Skeletal muscle cell (primary cell): ENCODE data around the gene ZNF511.

ENCODE experiments used
- DNase-seq: peaks from one replicate; pipeline ENCODE4 v3.0.0-alpha.2; 2010; ENCODE audit warnings: low read depth
- H3K4me3 ChIP-seq: 2 replicates; pipeline ENCODE4 v1.5.1; 2011; ENCODE audit warnings: low read depth, mild to moderate bottlenecking, control low read depth, low read length, moderate library complexity

Gene ZNF511

GRCh38 chr10:133347710-133348517 is 39.2 kb downstream of the ZNF511 start:
- DNase-seq = no peak
- H3K4me3 ChIP-seq = no peak overlapping the region

- no peak for DNase-seq
- H3K4me3 ChIP-seq = no peak overlapping the region
Observed at GRCh38 chr10:133349160-133349568, 40.5 kb downstream of the ZNF511 start.

GRCh38 chr10:133349577-133350011 is 40.9 kb downstream of the ZNF511 start:
- no peak overlapping the region for H3K4me3 ChIP-seq
- no peak for DNase-seq

GRCh38 chr10:133350283-133350949 is 41.7 kb downstream of the ZNF511 start:
- no peak overlapping the region for H3K4me3 ChIP-seq
- DNase-seq = no peak

- no peak overlapping the region for H3K4me3 ChIP-seq
- no peak for DNase-seq
Observed at GRCh38 chr10:133350950-133351329, 42.2 kb downstream of the ZNF511 start.

GRCh38 chr10:133351408-133352318 is 42.9 kb downstream of the ZNF511 start:
- no peak for DNase-seq
- H3K4me3 ChIP-seq = no peak overlapping the region

- DNase-seq = no peak
- H3K4me3 ChIP-seq = no peak overlapping the region
Observed at GRCh38 chr10:133353202-133353959, 44.7 kb downstream of the ZNF511 start.

- H3K4me3 ChIP-seq = no peak overlapping the region
- DNase-seq = no peak
Observed at GRCh38 chr10:133353988-133354605, 45.4 kb downstream of the ZNF511 start.

- no peak for DNase-seq
Observed at GRCh38 chr10:133354672-133355240, 46.0 kb downstream of the ZNF511 start.

GRCh38 chr10:133355266-133355665 is 46.6 kb downstream of the ZNF511 start:
- H3K4me3 ChIP-seq = no peak overlapping the region
- DNase-seq = no peak

More at GRCh38 chr10:133354672-133355240, 46.0 kb downstream of the ZNF511 start:
- H3K4me3 ChIP-seq = no peak overlapping the region

GRCh38 chr10:133355991-133356390 is 47.3 kb downstream of the ZNF511 start:
- no peak for DNase-seq
- no peak overlapping the region for H3K4me3 ChIP-seq

- peak overlapping the region; percentile 60 for H3K4me3 ChIP-seq
- DNase-seq = no peak
Observed at GRCh38 chr10:133356549-133357284, 48.0 kb downstream of the ZNF511 start.

GRCh38 chr10:133357285-133358161 is 48.8 kb downstream of the ZNF511 start, which contains the start of gene FUOM:
Gene FUOM (minus strand): TSS chr10:133358019. CDS start chr10:133358007, 12 bp downstream.
- H3K4me3 ChIP-seq = peak within 1 kb of the TSS; percentile 60
- peak; percentile 21 for DNase-seq

GRCh38 chr10:133358162-133358924 is 49.6 kb downstream of the ZNF511 start:
- no peak for DNase-seq
- H3K4me3 ChIP-seq = no peak overlapping the region

- no peak for DNase-seq
- H3K4me3 ChIP-seq = no peak overlapping the region
Observed at GRCh38 chr10:133358925-133359310, 50.2 kb downstream of the ZNF511 start.

GRCh38 chr10:133359554-133359971 is 50.8 kb downstream of the ZNF511 start:
- DNase-seq = no peak

More at GRCh38 chr10:133359554-133359971, 50.8 kb downstream of the ZNF511 start:
- H3K4me3 ChIP-seq = no peak overlapping the region
